ENCODE data around the gene MYO5B.

Gene MYO5B

GRCh38 chr18:50179465-50179864, 15.5 kb downstream of the MYO5B start:
- in situ Hi-C loops (cut with HindIII; ENCODE audit: low sequenced_read_pairs): no loop called here
- no peak overlapping the region for H3K4me3 ChIP-seq (ENCODE audit: low read depth, low read length)
- TF ChIP-seq CTCF (IDR thresholded peaks at IDR 0.05; ENCODE audit: low read depth, low read length): no peak
- no peak for DNase-seq (ENCODE audit: low read depth, low spot score)

- in situ Hi-C loops (cut with HindIII; ENCODE audit: low sequenced_read_pairs): no loop called here
Observed at GRCh38 chr18:50177294-50177992, 17.5 kb downstream of the MYO5B start.

GRCh38 chr18:50172367-50172766, 22.6 kb downstream of the MYO5B start:
- in situ Hi-C loops (cut with HindIII; ENCODE audit: low sequenced_read_pairs): no loop called here
- no peak overlapping the region for H3K4me3 ChIP-seq (ENCODE audit: low read depth, low read length)
- DNase-seq (ENCODE audit: low read depth, low spot score): no peak
- no peak for TF ChIP-seq CTCF (IDR thresholded peaks at IDR 0.05; ENCODE audit: low read depth, low read length)

More at GRCh38 chr18:50177294-50177992, 17.5 kb downstream of the MYO5B start:
- TF ChIP-seq CTCF (IDR thresholded peaks at IDR 0.05; ENCODE audit: low read depth, low read length): no peak
- DNase-seq (ENCODE audit: low read depth, low spot score): no peak
- H3K4me3 ChIP-seq (ENCODE audit: low read depth, low read length): no peak overlapping the region

- no peak for TF ChIP-seq CTCF (IDR thresholded peaks at IDR 0.05; ENCODE audit: low read depth, low read length)
- in situ Hi-C loops (cut with HindIII; ENCODE audit: low sequenced_read_pairs): no loop called here
- DNase-seq (ENCODE audit: low read depth, low spot score): no peak
- H3K4me3 ChIP-seq (ENCODE audit: low read depth, low read length): no peak overlapping the region
Observed at GRCh38 chr18:50171406-50171805, 23.5 kb downstream of the MYO5B start.

GRCh38 chr18:50170004-50170403, 24.9 kb downstream of the MYO5B start:
- TF ChIP-seq CTCF (IDR thresholded peaks at IDR 0.05; ENCODE audit: low read depth, low read length): no peak
- DNase-seq (ENCODE audit: low read depth, low spot score): no peak
- no peak overlapping the region for H3K4me3 ChIP-seq (ENCODE audit: low read depth, low read length)
- in situ Hi-C loops (cut with HindIII; ENCODE audit: low sequenced_read_pairs): no loop called here

GRCh38 chr18:50169149-50169548, 25.8 kb downstream of the MYO5B start:
- no peak for TF ChIP-seq CTCF (IDR thresholded peaks at IDR 0.05; ENCODE audit: low read depth, low read length)
- no peak overlapping the region for H3K4me3 ChIP-seq (ENCODE audit: low read depth, low read length)
- no peak for DNase-seq (ENCODE audit: low read depth, low spot score)
- in situ Hi-C loops (cut with HindIII; ENCODE audit: low sequenced_read_pairs): no loop called here

Measured in astrocyte of the spinal cord (primary cell).